ENCODE results near the gene ADGRG4. TPM values are rescaled to one million over a fixed set of nuclear protein-coding genes. Genes with fewer than 3 reads are reported as not detected.
"Not testable (repeated sequence)": the region's sequence is repeated elsewhere in the genome, so short reads cannot be mapped to it uniquely, and the experiment has no call there.

Gene ADGRG4
- polyA plus RNA-seq (2012; ENCODE audit: missing spikeins), result not detected

- FAIRE-seq; DNase-seq (ENCODE audit: insufficient read length): not testable (repeated sequence)
Measured at GRCh38 chrX:136300721-136301120, at the start of gene ADGRG4. Gene ADGRG4, plus strand, starts transcription at chrX:136300963. Its CDS starts 7,815 bp downstream, at chrX:136308778.

- TF ChIP-seq TAF1 (IDR thresholded peaks at IDR 0.05; ENCODE audit: borderline replicate concordance, low read depth, low read length) (0 out of 2 replicates have a peak, but pooled peaks have one; percentile 46), POLR2AphosphoS5 (IDR thresholded peaks at IDR 0.05; ENCODE audit: low read depth, low read length) (peak; percentile 45; the same call in 1 of the 2 replicates), POLR2A (IDR thresholded peaks at IDR 0.05; ENCODE audit: low read depth, low read length) (peak; percentile 65; the same call in 1 of the 2 replicates)
- FAIRE-seq (peak; percentile 40), DNase-seq (ENCODE audit: insufficient read length) (peak; percentile 62)
Measured at GRCh38 chrX:136251041-136251991, 49.4 kb upstream of the ADGRG4 start, which contains the start of gene MAP7D3. Gene MAP7D3, minus strand, starts transcription at chrX:136251400. Its CDS starts 42 bp downstream, at chrX:136251358.

- TF ChIP-seq POLR2A (IDR thresholded peaks at IDR 0.05; ENCODE audit: low read depth, low read length) (no peak), POLR2AphosphoS5 (IDR thresholded peaks at IDR 0.05; ENCODE audit: low read depth, low read length) (no peak), TAF1 (IDR thresholded peaks at IDR 0.05; ENCODE audit: borderline replicate concordance, low read depth, low read length) (no peak)
- no peak for FAIRE-seq
- DNase-seq (ENCODE audit: insufficient read length), result no peak
Measured at GRCh38 chrX:136255541-136255940, 45.2 kb upstream of the ADGRG4 start.

GRCh38 chrX:136256026-136256425 is 44.7 kb upstream of the ADGRG4 start:
- DNase-seq (ENCODE audit: insufficient read length), result no peak
- FAIRE-seq, result no peak
- TF ChIP-seq POLR2AphosphoS5 (IDR thresholded peaks at IDR 0.05; ENCODE audit: low read depth, low read length) (no peak), POLR2A (IDR thresholded peaks at IDR 0.05; ENCODE audit: low read depth, low read length) (no peak)

- no peak for DNase-seq (ENCODE audit: insufficient read length)
- no peak for FAIRE-seq
Measured at GRCh38 chrX:136258951-136259350, 41.8 kb upstream of the ADGRG4 start.

GRCh38 chrX:136259543-136259942 is 41.2 kb upstream of the ADGRG4 start:
- DNase-seq (ENCODE audit: insufficient read length) (no peak), FAIRE-seq (no peak)
- TF ChIP-seq TAF1 (IDR thresholded peaks at IDR 0.05; ENCODE audit: borderline replicate concordance, low read depth, low read length), result no peak
- TF ChIP-seq POLR2A (IDR thresholded peaks at IDR 0.05; ENCODE audit: low read depth, low read length), result no peak
- no peak for TF ChIP-seq POLR2AphosphoS5 (IDR thresholded peaks at IDR 0.05; ENCODE audit: low read depth, low read length)

More at GRCh38 chrX:136258951-136259350, 41.8 kb upstream of the ADGRG4 start:
- TF ChIP-seq POLR2AphosphoS5 (IDR thresholded peaks at IDR 0.05; ENCODE audit: low read depth, low read length), result no peak
- no peak for TF ChIP-seq POLR2A (IDR thresholded peaks at IDR 0.05; ENCODE audit: low read depth, low read length)
- no peak for TF ChIP-seq TAF1 (IDR thresholded peaks at IDR 0.05; ENCODE audit: borderline replicate concordance, low read depth, low read length)

GRCh38 chrX:136260776-136261175 is 40.0 kb upstream of the ADGRG4 start:
- TF ChIP-seq TAF1 (IDR thresholded peaks at IDR 0.05; ENCODE audit: borderline replicate concordance, low read depth, low read length), result no peak
- no peak for TF ChIP-seq POLR2AphosphoS5 (IDR thresholded peaks at IDR 0.05; ENCODE audit: low read depth, low read length)
- TF ChIP-seq POLR2A (IDR thresholded peaks at IDR 0.05; ENCODE audit: low read depth, low read length), result no peak
- DNase-seq (ENCODE audit: insufficient read length) (no peak), FAIRE-seq (no peak)

- FAIRE-seq (no peak), DNase-seq (ENCODE audit: insufficient read length) (no peak)
- TF ChIP-seq POLR2AphosphoS5 (IDR thresholded peaks at IDR 0.05; ENCODE audit: low read depth, low read length) (no peak), TAF1 (IDR thresholded peaks at IDR 0.05; ENCODE audit: borderline replicate concordance, low read depth, low read length) (no peak), POLR2A (IDR thresholded peaks at IDR 0.05; ENCODE audit: low read depth, low read length) (no peak)
Measured at GRCh38 chrX:136261321-136261720, 39.4 kb upstream of the ADGRG4 start.

GRCh38 chrX:136262243-136262642 is 38.5 kb upstream of the ADGRG4 start:
- DNase-seq (ENCODE audit: insufficient read length), result no peak
- TF ChIP-seq POLR2AphosphoS5 (IDR thresholded peaks at IDR 0.05; ENCODE audit: low read depth, low read length), result no peak
- no peak for TF ChIP-seq TAF1 (IDR thresholded peaks at IDR 0.05; ENCODE audit: borderline replicate concordance, low read depth, low read length)
- no peak for TF ChIP-seq POLR2A (IDR thresholded peaks at IDR 0.05; ENCODE audit: low read depth, low read length)
- no peak for FAIRE-seq

GRCh38 chrX:136262812-136263315 is 37.9 kb upstream of the ADGRG4 start:
- no peak for DNase-seq (ENCODE audit: insufficient read length)
- TF ChIP-seq POLR2A (IDR thresholded peaks at IDR 0.05; ENCODE audit: low read depth, low read length) (no peak), POLR2AphosphoS5 (IDR thresholded peaks at IDR 0.05; ENCODE audit: low read depth, low read length) (no peak), TAF1 (IDR thresholded peaks at IDR 0.05; ENCODE audit: borderline replicate concordance, low read depth, low read length) (no peak)
- no peak for FAIRE-seq

- FAIRE-seq, result no peak
- TF ChIP-seq POLR2A (IDR thresholded peaks at IDR 0.05; ENCODE audit: low read depth, low read length) (no peak), POLR2AphosphoS5 (IDR thresholded peaks at IDR 0.05; ENCODE audit: low read depth, low read length) (no peak), TAF1 (IDR thresholded peaks at IDR 0.05; ENCODE audit: borderline replicate concordance, low read depth, low read length) (no peak)
Measured at GRCh38 chrX:136266828-136267227, 33.9 kb upstream of the ADGRG4 start.

More at GRCh38 chrX:136266828-136267227, 33.9 kb upstream of the ADGRG4 start:
- DNase-seq (ENCODE audit: insufficient read length), result no peak

All from GM12892 (cell line).